ENCODE data around the gene PPT2.
A peak's percentile ranks its signal among the peaks of the same experiment; 100 is the strongest.

PPT2 gene, protein sequence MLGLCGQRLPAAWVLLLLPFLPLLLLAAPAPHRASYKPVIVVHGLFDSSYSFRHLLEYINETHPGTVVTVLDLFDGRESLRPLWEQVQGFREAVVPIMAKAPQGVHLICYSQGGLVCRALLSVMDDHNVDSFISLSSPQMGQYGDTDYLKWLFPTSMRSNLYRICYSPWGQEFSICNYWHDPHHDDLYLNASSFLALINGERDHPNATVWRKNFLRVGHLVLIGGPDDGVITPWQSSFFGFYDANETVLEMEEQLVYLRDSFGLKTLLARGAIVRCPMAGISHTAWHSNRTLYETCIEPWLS

GRCh38 chr6:32153564-32154513, at the start of gene PPT2:
Gene PPT2, plus strand, starts transcription at chr6:32154141. Its CDS starts 454 bp downstream, at chr6:32154595.
- TF ChIP-seq CTCF (conservative IDR thresholded peaks at IDR 0.05) = no peak
- H3K27ac ChIP-seq = peak within 1 kb of the TSS; percentile 89

DNA sequence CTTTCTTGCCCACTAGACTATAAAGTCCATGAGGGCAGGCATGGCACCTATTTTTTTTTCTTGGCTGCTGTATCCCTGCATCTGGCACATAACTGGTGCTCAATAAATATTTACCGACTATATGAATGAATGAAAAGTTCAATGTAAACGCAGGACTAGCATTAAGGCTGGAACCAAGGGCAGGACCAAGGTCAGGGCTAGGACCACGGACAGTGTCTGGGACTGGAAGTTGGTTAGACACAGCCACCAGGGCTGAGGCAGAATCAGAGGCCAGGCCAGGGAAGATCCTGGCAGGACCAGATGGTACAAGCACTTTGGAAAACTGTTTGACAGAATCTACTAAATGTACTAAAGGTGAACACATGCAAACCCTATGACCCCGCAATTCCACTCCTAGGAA, 48.5 kb upstream of the PPT2 start:
- no peak for TF ChIP-seq CTCF (conservative IDR thresholded peaks at IDR 0.05)

DNA sequence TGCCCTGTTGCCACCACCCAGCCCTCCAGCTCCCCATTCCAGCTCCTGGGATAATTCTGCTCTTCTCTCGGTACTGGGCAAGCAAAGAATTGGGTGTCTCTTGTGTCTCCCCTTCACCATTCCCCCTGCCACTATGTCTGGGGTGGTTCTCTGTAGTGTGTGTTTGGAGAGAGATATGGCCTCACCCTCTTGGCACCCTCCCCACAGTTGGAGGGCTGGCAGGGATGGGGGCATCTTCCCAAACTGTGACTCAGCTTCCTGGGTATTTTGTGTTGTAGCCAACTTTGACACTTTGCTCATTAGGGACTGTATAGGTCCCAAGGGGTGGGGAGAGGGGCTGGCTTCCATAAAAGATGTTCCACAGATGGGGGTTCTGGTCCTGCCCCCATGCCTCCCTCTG, 46.5 kb upstream of the PPT2 start:
- no peak for TF ChIP-seq CTCF (conservative IDR thresholded peaks at IDR 0.05)

More for the DNA sequence above, 48.5 kb upstream of the PPT2 start:
- no peak overlapping the region for H3K27ac ChIP-seq

DNA sequence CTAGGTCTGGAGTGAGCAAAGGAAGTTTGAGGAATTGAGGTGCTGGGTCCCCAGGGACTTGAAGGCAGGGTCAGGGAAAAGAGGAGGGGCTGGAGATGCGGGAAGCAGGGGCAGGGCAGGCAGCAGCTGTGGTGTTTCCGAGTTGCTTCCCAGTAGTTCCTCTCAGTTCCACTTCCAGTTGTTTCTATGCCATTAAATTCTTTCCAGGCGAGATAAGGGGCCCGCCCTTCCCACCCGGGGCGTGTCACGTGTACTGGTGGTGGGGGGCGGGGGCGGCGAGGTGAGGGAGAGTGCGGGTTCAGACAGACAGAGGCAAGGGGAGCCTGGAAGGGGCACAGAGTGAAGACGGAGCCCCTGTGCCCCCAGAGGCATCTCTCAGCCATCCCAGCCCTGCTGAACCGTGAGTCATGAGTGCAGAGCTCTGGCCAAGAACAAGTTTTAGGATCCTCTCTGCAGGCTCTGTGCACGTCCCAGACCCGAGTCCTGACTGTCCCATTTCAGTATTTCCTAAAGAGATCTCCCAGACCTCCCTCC, 45.8 kb upstream of the PPT2 start:
- TF ChIP-seq CTCF (conservative IDR thresholded peaks at IDR 0.05) = no peak
- H3K27ac ChIP-seq = no peak overlapping the region

More for the DNA sequence above, 46.5 kb upstream of the PPT2 start:
- no peak overlapping the region for H3K27ac ChIP-seq

GRCh38 chr6:32108727-32109113, 45.2 kb upstream of the PPT2 start:
- TF ChIP-seq CTCF (conservative IDR thresholded peaks at IDR 0.05) = no peak
- no peak overlapping the region for H3K27ac ChIP-seq

- no peak for TF ChIP-seq CTCF (conservative IDR thresholded peaks at IDR 0.05)
- no peak within 1 kb of the TSS for H3K27ac ChIP-seq
Observed at GRCh38 chr6:32109114-32109764, 44.7 kb upstream of the PPT2 start, which contains the start of gene TNXB. Gene TNXB, minus strand, starts transcription at chr6:32109338. Its CDS starts 11,140 bp downstream, at chr6:32098198.

Measured in VCaP (cell line).